SKM-1 (cell line): ENCODE results near the gene UMAD1.

Experiments used
- DNase-seq: peaks from one replicate; lab custom pipeline; 2025; ENCODE audit not compliant: unreplicated experiment; lab: John Stamatoyannopoulos, UW

Gene UMAD1

DNA sequence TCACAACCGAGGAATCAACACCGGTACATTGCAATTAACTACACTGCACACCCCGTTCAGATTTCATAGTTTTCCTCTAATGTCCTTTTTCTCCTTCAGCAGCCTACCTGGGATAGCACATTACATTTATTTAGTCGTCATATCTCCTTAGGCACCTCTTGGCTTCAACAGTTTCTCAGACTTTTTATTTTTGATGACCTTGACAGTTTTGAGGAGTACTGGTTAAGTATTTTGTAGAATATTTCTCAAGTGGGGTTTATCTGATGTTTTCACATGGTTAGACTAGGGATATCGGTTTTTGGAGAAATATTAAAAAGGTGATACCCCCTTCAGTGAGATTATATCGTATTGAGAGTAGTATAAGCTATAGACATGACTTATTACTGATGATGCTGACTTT is 241.0 kb downstream of the UMAD1 start:
- no peak for DNase-seq

DNA sequence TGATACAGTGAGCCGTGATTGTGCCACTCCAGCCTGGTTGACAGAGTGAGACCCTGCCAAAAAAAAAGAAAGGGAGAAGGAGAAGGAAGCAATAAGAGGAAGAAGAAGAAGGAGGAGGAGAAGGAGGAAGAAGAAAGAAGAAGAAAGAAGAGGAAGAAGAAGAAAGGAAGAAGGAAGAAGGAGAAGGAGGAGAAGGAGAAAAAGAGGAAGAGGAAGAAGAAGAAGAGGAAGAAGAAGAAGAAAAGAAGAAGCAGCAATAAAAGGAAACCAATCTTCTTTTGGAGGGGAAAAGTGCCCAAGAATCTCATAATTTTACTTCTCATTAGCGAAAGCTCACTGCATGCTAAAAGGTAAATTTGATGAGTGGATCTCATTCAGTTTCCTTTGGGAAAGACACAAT is 242.3 kb downstream of the UMAD1 start:
- DNase-seq, result no peak

DNA sequence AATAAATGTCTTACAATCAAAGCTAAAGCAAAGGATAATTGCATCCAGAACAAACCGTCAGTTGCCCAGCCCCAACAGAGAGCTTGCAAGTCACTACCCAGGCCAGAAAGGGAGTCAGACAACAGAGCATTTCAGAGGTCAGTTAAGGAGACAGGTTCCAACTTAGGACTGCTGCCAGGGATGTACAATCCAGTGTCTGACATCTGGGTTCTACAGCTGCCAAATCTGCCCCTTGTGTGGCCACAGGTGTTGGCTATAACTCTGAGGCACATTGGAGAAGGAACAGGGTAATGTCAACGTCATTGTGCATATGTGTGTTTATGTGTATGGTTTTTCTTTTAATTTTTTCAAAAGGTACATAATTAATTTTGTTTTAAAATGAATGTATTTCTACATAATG is 242.8 kb downstream of the UMAD1 start:
- no peak for DNase-seq

DNA sequence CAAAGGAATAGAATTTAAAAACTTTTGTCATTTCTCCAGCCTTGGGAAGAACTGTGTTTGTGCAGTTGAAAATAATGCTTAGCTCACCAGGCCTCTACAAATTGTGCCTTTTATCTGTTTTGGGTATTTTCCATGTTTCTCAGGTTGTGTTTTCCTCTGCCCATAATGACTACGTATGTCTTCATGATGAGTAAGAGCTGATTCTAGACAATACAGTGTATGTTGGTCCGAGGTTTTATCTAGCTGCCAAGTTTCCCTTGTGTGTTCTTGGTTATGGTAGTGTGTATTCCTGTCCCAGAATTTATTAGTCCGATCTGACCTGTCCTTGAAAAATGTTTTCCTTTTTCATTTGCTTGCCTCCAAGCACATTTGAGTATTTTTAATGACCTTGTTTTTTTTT is 244.3 kb downstream of the UMAD1 start:
- no peak for DNase-seq

DNA sequence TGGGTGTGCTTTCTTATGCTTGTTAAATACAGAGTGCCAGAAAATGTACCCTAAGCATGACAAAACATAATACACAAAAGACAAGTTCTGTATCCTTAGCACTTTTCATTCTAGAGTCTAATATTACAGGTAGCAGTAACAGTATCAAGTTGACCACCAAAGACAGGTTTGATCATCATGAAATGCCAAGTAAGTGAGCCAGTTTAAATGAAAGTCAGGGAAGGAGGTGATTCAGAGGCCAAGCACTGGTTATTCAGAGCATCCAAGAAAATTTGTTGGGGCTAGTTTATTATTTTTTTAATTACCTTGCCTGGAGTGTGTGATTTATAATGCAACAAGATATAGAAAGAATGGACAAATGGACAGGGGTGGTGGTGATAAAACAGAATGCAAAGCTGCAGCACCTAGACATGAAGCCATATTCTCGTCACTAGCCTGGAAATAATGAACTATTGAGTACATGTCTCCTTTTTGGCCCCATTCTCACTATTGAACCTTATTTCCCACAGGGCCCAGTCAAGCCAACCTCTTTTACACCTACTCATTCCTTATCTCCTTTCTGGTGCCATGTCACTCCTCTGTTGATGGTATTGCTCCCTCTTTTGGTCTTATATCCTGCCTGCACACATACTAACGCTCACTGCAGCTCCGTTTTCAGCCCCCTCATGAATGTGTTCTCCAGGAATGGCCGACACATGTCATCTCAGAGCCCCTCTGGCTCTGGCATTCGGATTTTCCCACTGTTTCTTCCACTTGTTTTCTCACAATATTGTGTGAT is 249.4 kb downstream of the UMAD1 start:
- DNase-seq, result no peak

DNA sequence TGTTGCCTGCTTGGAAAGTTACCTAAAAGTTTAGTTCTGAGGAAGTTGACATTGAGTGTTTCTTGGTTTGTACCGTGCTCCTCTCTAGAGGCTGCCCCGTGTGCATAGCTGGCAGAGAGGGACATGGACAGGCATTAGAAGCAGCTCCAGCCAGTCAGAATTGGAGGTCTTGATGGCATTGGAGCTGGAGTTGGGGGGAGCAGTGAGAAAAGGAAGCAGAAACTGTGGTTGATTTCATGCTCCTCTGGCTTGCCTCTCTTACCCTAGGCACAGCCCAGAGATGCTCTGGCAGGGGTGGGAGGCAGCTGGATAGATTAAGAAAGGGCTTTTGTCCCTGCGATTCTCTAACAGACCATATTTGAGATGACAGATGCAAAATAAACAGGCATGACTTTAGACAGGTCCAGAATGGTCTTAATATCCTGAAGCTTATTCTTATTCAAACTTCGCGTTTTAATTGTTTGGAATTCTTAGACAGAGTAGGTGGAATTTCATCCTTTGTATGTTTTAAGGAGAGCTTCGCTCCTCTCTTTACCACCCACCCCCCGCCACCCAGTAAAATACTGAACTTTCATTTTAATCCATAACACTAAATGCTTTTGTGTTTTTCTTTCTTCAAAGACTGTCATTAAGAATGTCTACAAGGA is 254.6 kb downstream of the UMAD1 start:
- no peak for DNase-seq

DNA sequence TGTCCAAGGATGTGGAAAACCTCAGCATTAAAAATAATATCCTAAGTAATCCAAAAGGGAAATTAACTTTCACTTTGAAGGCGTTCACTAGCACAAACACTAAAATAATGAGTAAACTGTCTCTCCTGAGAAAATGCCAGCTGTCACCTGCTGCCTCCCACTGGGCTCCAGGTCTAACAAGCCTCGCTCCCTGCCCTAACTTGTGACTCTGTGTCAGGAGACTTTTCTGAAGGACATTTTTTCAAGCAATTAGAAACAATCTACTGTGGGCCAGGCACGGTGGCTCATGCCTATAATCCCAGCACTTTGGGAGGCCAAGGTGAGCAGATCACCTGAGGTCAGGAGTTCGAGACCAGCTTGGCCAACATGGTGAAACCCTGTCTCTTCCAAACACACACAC is 255.2 kb downstream of the UMAD1 start:
- DNase-seq, result no peak

DNA sequence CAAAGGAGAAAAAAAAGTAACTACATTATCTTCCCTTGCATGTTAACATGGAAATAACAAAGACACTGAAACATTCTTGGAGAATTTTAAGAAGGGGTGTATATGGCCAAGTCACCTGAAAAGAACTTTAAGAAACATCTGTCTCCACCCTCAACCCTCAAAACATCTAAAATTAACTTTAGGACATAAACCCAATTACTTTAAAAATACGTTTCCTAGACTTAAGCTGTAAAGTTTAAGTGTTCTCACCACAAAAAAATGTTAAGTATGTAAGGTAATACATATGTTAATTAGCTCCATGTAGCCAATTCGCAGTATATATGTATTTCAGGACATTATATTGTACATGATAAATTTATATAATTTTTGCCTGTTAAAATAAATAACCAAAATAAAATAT is 257.0 kb downstream of the UMAD1 start:
- DNase-seq, result no peak

DNA sequence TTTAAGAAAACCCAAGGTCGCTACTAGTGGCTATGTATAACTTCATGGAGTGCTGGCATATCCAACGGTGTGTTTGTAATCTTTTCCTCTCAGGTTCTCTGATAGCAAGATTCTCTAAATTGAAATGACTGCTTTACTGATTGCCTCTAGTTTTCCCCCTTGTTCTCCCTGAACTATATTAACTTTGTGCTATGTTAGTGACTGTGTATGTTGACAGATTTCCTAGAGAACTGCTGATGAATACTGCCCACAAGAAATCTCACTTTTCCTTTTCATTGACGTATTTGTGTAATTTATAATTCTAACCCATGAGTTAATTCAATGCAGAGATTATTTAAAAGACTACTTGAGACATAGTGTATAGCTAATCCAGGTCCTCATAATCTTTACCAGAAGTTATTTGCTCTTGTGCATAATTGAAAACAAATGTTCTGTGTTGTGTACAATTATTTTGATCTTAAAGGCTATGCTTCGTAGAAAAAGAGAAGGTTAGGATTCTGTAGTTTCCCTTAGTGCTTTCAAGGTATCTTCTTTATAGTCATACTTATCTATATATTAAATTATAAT is 257.5 kb downstream of the UMAD1 start:
- no peak for DNase-seq

DNA sequence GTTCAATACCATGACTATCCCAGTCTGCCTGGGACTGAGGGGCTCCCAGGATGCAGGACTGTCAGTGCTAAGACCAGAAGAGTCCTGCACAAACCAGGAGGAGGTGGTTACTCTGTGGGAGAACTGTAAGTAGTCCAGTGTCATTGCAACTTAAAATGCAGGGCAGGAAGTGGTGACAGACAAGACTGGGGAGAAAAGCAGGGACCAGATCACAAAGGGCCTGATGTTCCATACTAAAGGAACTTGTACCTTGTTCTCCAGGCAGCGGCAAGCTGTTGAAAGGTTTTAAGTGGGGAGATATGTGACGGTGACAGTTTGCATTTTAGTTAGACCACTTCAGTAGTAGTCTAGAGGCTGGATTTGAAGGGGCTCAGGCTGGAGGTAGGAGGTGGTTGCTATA is 262.3 kb downstream of the UMAD1 start:
- no peak for DNase-seq

DNA sequence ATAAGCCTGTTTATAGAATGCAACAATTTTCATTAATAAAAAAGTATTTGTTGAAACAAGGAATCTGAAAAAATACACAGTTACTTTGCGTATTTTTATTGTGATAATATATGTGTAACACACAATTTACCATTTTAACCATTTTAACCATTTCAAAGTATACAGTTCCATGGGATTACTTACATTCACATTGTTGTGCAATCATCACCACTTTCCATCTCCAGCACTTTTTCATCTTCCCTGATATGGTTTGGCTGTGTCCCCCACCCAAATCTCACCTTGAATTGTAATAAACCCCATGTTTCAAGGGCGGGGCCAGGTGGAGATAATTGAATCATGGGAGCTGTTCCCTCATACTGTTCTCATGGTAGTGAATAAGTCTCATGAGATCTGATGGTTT is 266.8 kb downstream of the UMAD1 start:
- no peak for DNase-seq

DNA sequence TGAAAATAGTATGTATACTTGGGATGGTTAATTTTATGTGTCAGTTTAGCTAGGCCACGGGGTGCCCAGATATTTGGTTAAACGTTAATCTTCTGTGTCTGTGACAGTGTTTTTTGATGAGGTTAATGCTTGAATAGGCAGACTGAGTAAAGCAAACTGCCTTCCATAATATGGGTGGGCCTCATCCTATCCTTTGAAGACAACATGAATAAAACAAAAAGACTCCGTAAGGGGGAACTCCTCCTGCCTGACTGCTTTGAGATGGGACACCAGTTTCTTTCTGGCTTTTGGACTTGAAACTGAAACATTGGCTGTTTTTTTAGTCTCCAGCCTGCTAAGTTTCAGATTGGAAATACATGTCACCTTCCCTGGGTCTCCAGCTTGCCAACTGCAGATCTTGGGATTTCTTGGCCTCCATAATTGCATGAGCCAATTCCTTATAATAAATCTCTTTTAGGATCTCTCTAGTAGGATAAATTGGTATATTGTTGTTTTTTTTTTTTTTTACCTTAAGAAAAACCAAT is 268.1 kb downstream of the UMAD1 start:
- DNase-seq, result no peak

DNA sequence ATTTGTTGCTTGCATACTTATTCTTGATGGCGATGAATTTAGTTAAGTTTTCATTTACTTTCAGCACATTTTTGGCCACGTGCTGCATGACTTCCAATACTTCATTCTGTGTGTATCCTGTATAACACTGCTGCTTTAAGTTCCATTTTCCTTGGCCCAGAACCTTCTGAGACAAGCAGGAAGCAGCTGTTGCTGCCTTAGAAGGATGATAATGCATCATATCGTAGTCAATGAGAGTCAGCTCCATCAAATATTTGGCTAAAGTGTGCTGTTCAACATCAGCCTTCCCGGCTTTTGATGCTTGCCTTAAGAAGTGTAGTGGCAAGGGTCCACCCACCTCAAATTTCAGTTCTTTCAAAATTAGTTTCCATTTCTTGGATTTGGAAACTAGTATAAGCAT is 268.8 kb downstream of the UMAD1 start:
- no peak for DNase-seq

DNA sequence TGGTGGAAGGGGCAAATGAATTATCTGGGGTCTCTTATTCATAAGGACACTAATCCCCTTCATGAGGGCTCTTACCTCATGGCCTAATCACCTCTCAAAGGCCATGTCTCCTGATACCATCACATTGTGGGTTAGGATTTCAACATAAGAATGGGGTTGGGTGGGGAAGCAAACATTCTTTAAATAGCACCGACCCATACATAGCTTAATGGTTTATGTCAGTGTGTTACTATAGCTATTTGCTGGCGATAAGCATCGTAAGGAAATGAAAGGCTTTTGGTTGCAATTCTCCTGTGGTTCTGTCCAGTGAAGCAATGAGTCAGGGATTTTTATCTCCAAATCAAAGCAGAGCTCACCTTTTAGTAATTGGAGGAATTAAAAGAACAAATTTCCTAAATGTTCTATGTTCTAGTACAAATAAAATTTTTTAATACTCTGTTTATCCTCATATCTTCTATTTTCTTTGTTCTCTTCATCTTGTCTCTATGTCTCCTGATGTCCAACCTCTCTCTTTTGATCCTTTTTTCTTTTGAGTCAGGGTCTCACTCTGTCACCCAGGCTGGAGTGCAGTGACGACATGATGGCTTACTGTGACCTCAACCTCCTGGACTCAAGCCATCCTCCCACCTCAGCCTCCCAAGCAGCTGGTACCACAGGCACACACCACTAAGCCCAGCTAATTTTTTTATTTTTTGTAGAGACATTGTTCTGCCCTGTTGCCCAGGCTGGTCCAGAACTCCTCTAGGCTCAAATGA is 271.0 kb downstream of the UMAD1 start:
- DNase-seq, result no peak

DNA sequence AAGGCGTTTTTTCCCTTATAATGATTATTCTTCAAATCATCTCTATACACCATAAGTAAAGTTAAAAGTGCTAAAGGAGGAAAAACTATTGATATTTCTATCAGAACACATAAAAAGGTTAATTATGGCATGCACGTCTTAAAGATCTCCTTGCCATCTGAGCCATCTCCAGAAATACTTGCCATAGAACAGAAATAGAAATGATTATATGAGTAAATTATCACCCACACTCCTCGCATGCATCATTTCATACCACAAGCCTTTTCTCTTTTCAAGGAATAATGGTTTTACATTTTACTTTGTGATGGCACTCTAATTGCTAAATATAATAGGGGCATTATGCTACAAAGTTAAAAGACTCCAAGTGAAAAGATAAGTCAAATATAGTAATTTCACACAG is 272.4 kb downstream of the UMAD1 start:
- DNase-seq, result no peak

DNA sequence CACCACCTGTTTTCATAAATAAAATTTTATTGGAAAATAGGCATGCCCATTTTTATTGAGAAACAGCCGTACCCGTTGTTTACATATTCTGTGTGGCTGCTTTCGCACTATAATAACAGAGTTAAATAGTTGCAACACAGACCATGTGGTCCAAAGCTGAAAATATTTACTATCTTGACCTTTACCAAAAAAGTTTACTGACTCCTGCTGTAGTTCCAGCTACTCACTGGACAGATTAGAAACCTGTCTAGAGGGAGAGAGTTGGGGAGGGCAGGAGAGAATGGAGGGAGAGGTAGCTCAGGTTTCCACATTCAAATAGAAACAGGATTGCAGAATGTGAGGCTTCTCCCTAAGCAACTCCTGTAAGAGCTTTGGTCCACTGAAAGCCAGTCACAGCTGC is 273.0 kb downstream of the UMAD1 start:
- DNase-seq, result no peak

DNA sequence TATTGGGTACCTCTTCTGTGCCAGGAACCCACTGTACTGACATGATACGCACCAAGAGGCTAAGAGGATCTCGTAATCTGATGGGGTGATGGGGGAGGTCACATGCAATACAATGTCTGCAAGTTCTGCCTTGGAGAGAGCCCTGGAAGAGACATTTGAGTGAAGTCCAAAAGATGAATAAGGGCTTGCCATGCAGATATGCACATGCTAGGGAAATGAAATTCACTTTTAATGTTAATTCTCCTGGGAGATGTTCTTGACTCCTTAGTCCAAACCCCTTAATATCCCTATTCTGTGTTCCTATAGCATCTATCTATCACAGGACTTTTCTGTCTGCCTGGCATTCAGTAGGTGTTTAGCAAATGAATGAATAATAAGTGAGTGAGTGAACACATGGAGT is 274.0 kb downstream of the UMAD1 start:
- no peak for DNase-seq

DNA sequence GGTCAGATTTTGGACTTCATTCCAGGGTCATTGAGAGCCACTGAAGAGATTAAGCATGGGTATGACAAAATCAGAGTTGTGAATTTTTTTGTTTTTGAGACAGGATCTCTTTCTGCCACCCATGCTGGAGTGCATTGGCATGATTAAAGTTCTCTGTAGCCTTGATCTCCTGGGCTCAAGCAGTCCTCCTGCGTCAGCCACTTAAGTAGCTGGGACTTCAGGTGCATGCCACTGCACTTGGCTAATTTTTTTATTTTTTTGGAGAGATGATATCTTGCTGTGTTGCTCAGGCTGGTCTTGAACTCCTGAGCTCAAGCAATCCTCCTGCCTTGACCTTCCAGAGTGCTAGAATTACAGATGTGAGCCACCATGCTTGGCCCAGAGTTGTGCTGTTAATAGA is 275.5 kb downstream of the UMAD1 start:
- no peak for DNase-seq

DNA sequence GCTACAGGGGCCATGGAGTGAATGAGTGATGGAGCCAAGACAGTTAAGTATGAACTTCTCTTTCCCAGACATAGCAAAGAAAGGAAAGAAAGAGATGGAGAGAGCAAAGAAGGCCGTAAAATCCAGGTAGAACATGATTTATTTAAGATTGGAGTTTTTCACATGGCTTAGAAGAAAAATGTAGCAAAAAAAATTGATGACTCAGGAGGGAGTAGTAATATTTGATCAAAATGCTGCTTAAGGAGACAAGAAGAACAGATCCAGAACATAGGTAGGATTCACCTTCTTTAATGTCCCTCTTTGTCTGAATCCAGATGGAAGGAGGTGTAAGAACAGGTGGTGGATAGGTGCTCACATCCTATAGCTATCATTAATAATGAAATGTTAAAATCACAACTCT is 277.0 kb downstream of the UMAD1 start:
- DNase-seq, result no peak

DNA sequence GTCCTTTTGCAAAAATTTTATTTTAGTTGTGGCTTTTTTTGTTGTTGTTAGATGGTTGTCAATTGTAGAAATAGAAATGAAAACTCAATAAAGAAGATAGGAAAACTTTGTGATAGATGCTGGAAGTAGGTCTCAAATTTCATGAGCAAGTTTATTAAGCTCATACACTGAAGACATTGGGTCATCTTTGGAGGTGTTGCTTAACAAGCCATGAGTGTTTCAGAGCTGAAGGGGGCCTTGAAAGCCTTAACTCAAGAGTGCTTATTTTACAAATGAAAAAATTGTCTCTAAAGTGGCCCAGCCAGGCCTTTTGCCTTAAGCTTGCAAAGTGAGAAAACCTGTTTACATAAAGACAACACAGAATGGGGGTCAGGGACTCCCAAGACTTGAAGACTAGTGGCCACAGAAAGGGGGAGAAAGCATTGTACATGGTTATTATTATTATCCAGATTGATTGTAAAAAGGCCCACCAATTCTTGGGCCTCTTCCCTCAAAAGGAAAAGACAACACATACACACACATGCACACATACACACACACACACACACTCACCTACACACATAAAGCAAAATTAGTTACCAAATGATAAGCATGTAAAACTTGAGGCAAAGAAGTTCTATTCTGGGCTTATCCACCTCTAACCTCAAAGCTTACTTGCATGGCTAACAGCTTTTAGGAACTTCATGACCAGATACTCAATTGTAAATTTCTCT is 278.3 kb downstream of the UMAD1 start:
- no peak for DNase-seq

DNA sequence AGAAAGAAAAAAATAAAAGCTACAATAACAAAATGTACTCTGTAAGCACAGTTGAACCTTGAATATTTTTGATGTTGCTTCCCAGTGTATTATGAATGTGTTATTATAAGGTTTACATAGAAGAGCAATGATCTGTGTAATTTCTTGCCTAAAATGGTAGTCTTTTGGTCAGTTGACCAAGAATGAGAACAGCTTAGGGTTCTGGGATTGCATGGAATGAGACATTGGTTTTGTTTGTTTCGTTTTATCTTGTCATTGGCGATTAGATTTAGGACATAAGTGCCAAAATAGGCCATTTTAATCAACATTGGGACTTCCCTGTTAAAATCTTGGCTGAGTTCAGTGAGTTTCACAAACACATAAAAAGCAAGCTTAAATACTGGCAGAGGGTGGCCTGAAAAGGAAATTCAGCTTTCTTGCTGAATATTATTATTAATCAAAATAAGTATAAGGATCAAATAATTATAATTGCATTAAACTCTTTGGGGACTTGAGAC is 278.9 kb downstream of the UMAD1 start:
- DNase-seq, result no peak
